ENCODE results near the gene ZBBX.

- no peak for TF ChIP-seq CTCF (IDR thresholded peaks at IDR 0.05)
- TF ChIP-seq POLR2A (IDR thresholded peaks at IDR 0.05), result no peak
Measured at GRCh38 chr3:167305340-167305890, 74.7 kb downstream of the ZBBX start.

All from vagina (tissue), 2 donors.